Measurements from ENCODE around the gene ARHGAP20. TPM values are rescaled to one million over a fixed set of nuclear protein-coding genes. Genes with fewer than 3 reads are reported as not detected.

The ARHGAP20 gene
- total RNA-seq, 1 donor, result 17.5 TPM

- DNase-seq (ENCODE audit: low read depth), result no peak
- no peak overlapping the region for H3K4me3 ChIP-seq (ENCODE audit: low read depth, low read length)
- TF ChIP-seq, protein P1, sequence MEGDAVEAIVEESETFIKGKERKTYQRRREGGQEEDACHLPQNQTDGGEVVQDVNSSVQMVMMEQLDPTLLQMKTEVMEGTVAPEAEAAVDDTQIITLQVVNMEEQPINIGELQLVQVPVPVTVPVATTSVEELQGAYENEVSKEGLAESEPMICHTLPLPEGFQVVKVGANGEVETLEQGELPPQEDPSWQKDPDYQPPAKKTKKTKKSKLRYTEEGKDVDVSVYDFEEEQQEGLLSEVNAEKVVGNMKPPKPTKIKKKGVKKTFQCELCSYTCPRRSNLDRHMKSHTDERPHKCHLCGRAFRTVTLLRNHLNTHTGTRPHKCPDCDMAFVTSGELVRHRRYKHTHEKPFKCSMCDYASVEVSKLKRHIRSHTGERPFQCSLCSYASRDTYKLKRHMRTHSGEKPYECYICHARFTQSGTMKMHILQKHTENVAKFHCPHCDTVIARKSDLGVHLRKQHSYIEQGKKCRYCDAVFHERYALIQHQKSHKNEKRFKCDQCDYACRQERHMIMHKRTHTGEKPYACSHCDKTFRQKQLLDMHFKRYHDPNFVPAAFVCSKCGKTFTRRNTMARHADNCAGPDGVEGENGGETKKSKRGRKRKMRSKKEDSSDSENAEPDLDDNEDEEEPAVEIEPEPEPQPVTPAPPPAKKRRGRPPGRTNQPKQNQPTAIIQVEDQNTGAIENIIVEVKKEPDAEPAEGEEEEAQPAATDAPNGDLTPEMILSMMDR (IDR thresholded peaks at IDR 0.05; ENCODE audit: insufficient read depth, low read length), result no peak
Observed at GRCh38 chr11:110564676-110565356, 147.4 kb downstream of the ARHGAP20 start.

DNA sequence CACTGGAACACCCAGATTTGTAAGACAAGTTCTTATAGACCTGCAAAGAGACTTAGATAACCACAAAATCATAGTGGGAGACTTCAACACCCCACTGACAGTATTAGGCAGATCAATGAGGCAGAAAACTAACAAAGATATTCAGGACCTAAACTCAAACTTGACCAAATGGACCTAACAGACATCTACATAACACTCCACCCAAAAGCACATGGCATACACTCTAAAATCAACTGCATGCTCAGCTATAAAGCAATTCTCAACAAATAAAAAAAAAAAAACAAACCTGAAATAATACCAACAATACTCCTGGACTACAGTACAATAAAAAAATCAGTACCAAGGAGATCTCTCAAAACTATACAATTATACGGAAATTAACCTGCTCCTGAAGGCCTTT is 167.5 kb downstream of the ARHGAP20 start:
- TF ChIP-seq, protein P1 (IDR thresholded peaks at IDR 0.05; ENCODE audit: insufficient read depth, low read length), result no peak
- H3K4me3 ChIP-seq (ENCODE audit: low read depth, low read length), result no peak overlapping the region
- no peak for DNase-seq (ENCODE audit: low read depth)

- no peak overlapping the region for H3K4me3 ChIP-seq (ENCODE audit: low read depth, low read length)
- TF ChIP-seq, protein P1 (IDR thresholded peaks at IDR 0.05; ENCODE audit: insufficient read depth, low read length), result no peak
Observed at GRCh38 chr11:110538154-110538553, 174.1 kb downstream of the ARHGAP20 start.

GRCh38 chr11:110530900-110531741 is 181.1 kb downstream of the ARHGAP20 start:
- H3K4me3 ChIP-seq (ENCODE audit: low read depth, low read length), result no peak overlapping the region
- TF ChIP-seq, protein P1 (IDR thresholded peaks at IDR 0.05; ENCODE audit: insufficient read depth, low read length), result no peak
- peak; percentile 34 for DNase-seq (ENCODE audit: low read depth)

More at GRCh38 chr11:110538154-110538553, 174.1 kb downstream of the ARHGAP20 start:
- no peak for DNase-seq (ENCODE audit: low read depth)

GRCh38 chr11:110529043-110529442 is 183.2 kb downstream of the ARHGAP20 start:
- DNase-seq (ENCODE audit: low read depth), result peak; percentile 25
- TF ChIP-seq, protein P1 (IDR thresholded peaks at IDR 0.05; ENCODE audit: insufficient read depth, low read length), result peak; percentile 37
- no peak overlapping the region for H3K4me3 ChIP-seq (ENCODE audit: low read depth, low read length)

DNA sequence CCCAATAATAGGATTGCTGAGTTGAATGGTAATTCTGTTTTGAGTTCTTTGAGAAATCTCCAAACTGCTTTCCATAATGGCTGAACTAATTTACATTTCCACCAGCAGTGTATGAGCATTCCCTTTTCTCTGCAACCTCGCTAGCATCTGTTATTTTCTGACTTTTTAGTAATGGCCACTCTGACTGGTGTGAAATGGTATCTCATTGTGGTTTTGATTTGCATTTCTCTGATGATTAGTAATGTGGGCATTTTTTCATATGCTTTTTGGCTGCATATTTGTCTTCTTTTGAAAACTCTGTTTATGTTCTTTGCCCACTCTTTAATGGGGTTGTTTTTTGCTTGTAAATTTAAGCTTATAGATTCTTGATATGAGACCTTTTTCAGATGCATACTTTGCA is 185.1 kb downstream of the ARHGAP20 start:
- no peak overlapping the region for H3K4me3 ChIP-seq (ENCODE audit: low read depth, low read length)
- TF ChIP-seq, protein P1 (IDR thresholded peaks at IDR 0.05; ENCODE audit: insufficient read depth, low read length), result no peak
- no peak for DNase-seq (ENCODE audit: low read depth)

Data from fibroblast of the aortic adventitia (primary cell).